H9 (cell line): ENCODE results near the gene LUZP1. TPM values are rescaled to one million over a fixed set of nuclear protein-coding genes. Genes with fewer than 3 reads are reported as not detected.

Source experiments
- DNase-seq: peaks from one replicate; pipeline ENCODE4 v3.0.0-alpha.2; 2017
- H2AFZ ChIP-seq: one replicate; pipeline ENCODE4 v1.6.1; 2013; ENCODE audit warnings: mild to moderate bottlenecking, low read length, control low read depth, moderate library complexity
- H2AK5ac ChIP-seq: 2 replicates; pipeline ENCODE4 v1.6.1; 2013; ENCODE audit warnings: low read length, control low read depth, mixed read lengths; ENCODE audit not compliant: insufficient read length
- H2BK120ac ChIP-seq: one replicate; pipeline ENCODE4 v1.6.1; 2013; ENCODE audit warnings: low read depth, mild to moderate bottlenecking, low read length, control low read depth, inconsistent platforms; ENCODE audit not compliant: poor library complexity, severe bottlenecking
- H2BK12ac ChIP-seq: 2 replicates; pipeline ENCODE4 v1.6.1; 2013; ENCODE audit warnings: low read length, control low read depth, mixed read lengths, low read depth; ENCODE audit not compliant: insufficient read length
- H2BK15ac ChIP-seq: 2 replicates; pipeline ENCODE4 v1.6.1; 2013; ENCODE audit warnings: low read depth, low read length, control low read depth
- H2BK20ac ChIP-seq: one replicate; pipeline ENCODE4 v1.6.1; 2013; ENCODE audit warnings: low read depth, mild to moderate bottlenecking, low read length, control low read depth, inconsistent platforms; ENCODE audit not compliant: poor library complexity, severe bottlenecking
- H2BK5ac ChIP-seq: 2 replicates; pipeline ENCODE4 v1.6.1; 2013; ENCODE audit warnings: low read length, control low read depth, mixed read lengths; ENCODE audit not compliant: insufficient read length
- H3K14ac ChIP-seq: 2 replicates; pipeline ENCODE4 v1.6.1; 2013; ENCODE audit warnings: low read length, control low read depth; ENCODE audit not compliant: insufficient read depth
- H3K18ac ChIP-seq: 2 replicates; pipeline ENCODE4 v1.6.1; 2013; ENCODE audit warnings: low read depth, mild to moderate bottlenecking, mixed read lengths, low read length, control low read depth; ENCODE audit not compliant: insufficient read length
- H3K23ac ChIP-seq: 2 replicates; pipeline ENCODE4 v1.6.1; 2013; ENCODE audit warnings: low read length, control low read depth, mixed read lengths, low read depth; ENCODE audit not compliant: insufficient read length
- H3K23me2 ChIP-seq: 2 replicates; pipeline ENCODE4 v1.6.1; 2013; ENCODE audit warnings: low read depth, mild to moderate bottlenecking, mixed read lengths, low read length, control low read depth; ENCODE audit not compliant: insufficient read length, poor library complexity, severe bottlenecking
- H3K27ac ChIP-seq: 2 replicates; pipeline ENCODE4 v1.5.1; 2013; ENCODE audit warnings: low read length, control low read depth, mixed read lengths, low read depth; ENCODE audit not compliant: insufficient read length
- H3K27me3 ChIP-seq: 2 replicates; pipeline ENCODE4 v1.6.1; 2013; ENCODE audit warnings: low read length, control low read depth, inconsistent platforms; ENCODE audit not compliant: insufficient read depth
- H3K4ac ChIP-seq: 2 replicates; pipeline ENCODE4 v1.6.1; 2013; ENCODE audit warnings: low read depth, mild to moderate bottlenecking, control low read depth, inconsistent platforms, low read length, moderate library complexity
- H3K4me1 ChIP-seq: 2 replicates; pipeline ENCODE4 v1.6.1; 2013; ENCODE audit warnings: low read length, control low read depth, inconsistent platforms; ENCODE audit not compliant: insufficient read depth
- H3K4me2 ChIP-seq: 2 replicates; pipeline ENCODE4 v1.6.1; 2013; ENCODE audit warnings: low read length, control low read depth, mixed read lengths; ENCODE audit not compliant: insufficient read length, insufficient read depth
- H3K56ac ChIP-seq: 2 replicates; pipeline ENCODE4 v1.6.1; 2013; ENCODE audit warnings: low read depth, mild to moderate bottlenecking, mixed read lengths, low read length, control low read depth; ENCODE audit not compliant: insufficient read length
- H3K79me1 ChIP-seq: 2 replicates; pipeline ENCODE4 v1.6.1; 2013; ENCODE audit warnings: low read depth, mild to moderate bottlenecking, moderate library complexity, low read length, control low read depth, inconsistent platforms; ENCODE audit not compliant: insufficient read depth, poor library complexity, severe bottlenecking
- H3K79me2 ChIP-seq: 2 replicates; pipeline ENCODE4 v1.6.1; 2013; ENCODE audit warnings: low read length, control low read depth, inconsistent platforms; ENCODE audit not compliant: insufficient read depth
- H3K9ac ChIP-seq: 2 replicates; pipeline ENCODE4 v1.6.1; 2013; ENCODE audit warnings: low read length, control low read depth, mixed read lengths; ENCODE audit not compliant: insufficient read length; ENCODE audit errors: extremely low read depth
- H3K9me3 ChIP-seq: one replicate; pipeline ENCODE4 v1.6.1; 2013; ENCODE audit warnings: low read depth, low read length, inconsistent platforms; ENCODE audit not compliant: control insufficient read depth
- H3T11ph ChIP-seq: one replicate; pipeline ENCODE4 v1.6.1; 2013; ENCODE audit warnings: mild to moderate bottlenecking, low read length, control low read depth, inconsistent platforms
- H4K20me1 ChIP-seq: one replicate; pipeline ENCODE4 v1.6.1; 2013; ENCODE audit not compliant: control insufficient read depth, insufficient read length, insufficient read depth
- H4K5ac ChIP-seq: 2 replicates; pipeline ENCODE4 v1.6.1; 2013; ENCODE audit warnings: low read depth, mild to moderate bottlenecking, mixed read lengths, low read length, control low read depth; ENCODE audit not compliant: insufficient read length
- H4K8ac ChIP-seq: replicated peaks from 2 replicates; pipeline ENCODE4 v1.6.1; 2013; ENCODE audit warnings: low read length, control low read depth, mixed read lengths, low read depth; ENCODE audit not compliant: insufficient read length
- H4K91ac ChIP-seq: 2 replicates; pipeline ENCODE4 v1.6.1; 2013; ENCODE audit warnings: low read depth, mild to moderate bottlenecking, moderate library complexity, mixed read lengths, low read length, control low read depth; ENCODE audit not compliant: insufficient read length
- H3K27ac Mint-ChIP-seq, 3 experiments: 2 replicates in 2 of 3; 3 replicates in 1 of 3; pipeline ENCODE4 v1.8.0; 2020 to 2021; ENCODE audit warnings: mixed read lengths in 3 of 3, mild to moderate bottlenecking in 1 of 3, moderate library complexity in 1 of 3
- H3K27me3 Mint-ChIP-seq: 2 replicates; pipeline ENCODE4 v1.8.0; 2021; ENCODE audit warnings: low read depth, mild to moderate bottlenecking, moderate library complexity, mixed read lengths
- H3K36me3 Mint-ChIP-seq, 3 experiments: 2 replicates in 2 of 3; 3 replicates in 1 of 3; pipeline ENCODE4 v1.8.0; 2020 to 2021; ENCODE audit warnings: low read depth in 3 of 3, mixed read lengths in 3 of 3; ENCODE audit not compliant: insufficient read depth in 1 of 3
- H3K4me1 Mint-ChIP-seq, 2 experiments: 2 replicates each; pipeline ENCODE4 v1.8.0; 2020; ENCODE audit warnings: mixed read lengths in 2 of 2
- H3K4me3 Mint-ChIP-seq, 2 experiments: 2 replicates in 1 of 2; 3 replicates in 1 of 2; pipeline ENCODE4 v1.8.0; 2020 to 2021; ENCODE audit warnings: mild to moderate bottlenecking in 2 of 2, mixed read lengths in 2 of 2, moderate library complexity in 1 of 2
- H3K9me3 Mint-ChIP-seq, 2 experiments: 2 replicates in 1 of 2; 3 replicates in 1 of 2; pipeline ENCODE4 v1.8.0; 2020; ENCODE audit warnings: mild to moderate bottlenecking in 2 of 2, mixed read lengths in 2 of 2, moderate library complexity in 1 of 2
- CTCF ChIP-seq: fragments of 200-600 bp; sonication (generic); conservative IDR thresholded peaks from 3 replicates; pipeline ENCODE4 v1.8.0; 2021; ENCODE audit warnings: antibody characterized with exemption, mild to moderate bottlenecking
- WGBS: extraction: QIAGEN DNeasy Blood & Tissue Kit; methylation state at CpG from one replicate; pipeline ENCODE4 v1.1.7; 2013; ENCODE audit warnings: missing lambda C conversion rate, low lambda C conversion rate, mixed read lengths; ENCODE audit not compliant: insufficient read length; ENCODE audit errors: extremely low coverage; 5-methylcytosine and 5-hydroxymethylcytosine counted together
- total RNA-seq: library from RNA; stranded (reverse); gene quantifications from 2 replicates; pipeline ENCODE4 v1.2.1, GENCODE V29; 2021

The LUZP1 gene
- total RNA-seq, 1 experiment from 2014 or later: 48.2 TPM

- H3K27ac Mint-ChIP-seq: no peak overlapping the region
- no peaks in the 10 kb centered on the region for H3K79me1 ChIP-seq
These were observed 41.7 kb upstream of the LUZP1 start for GRCh38 chr1:23210351-23210785.

More at GRCh38 chr1:23210351-23210785, 41.7 kb upstream of the LUZP1 start:
- Histone ChIP-seq H3K23ac (no peak overlapping the region), H2AFZ (no peak overlapping the region), H3K9me3 (no peaks in the 10 kb centered on the region), H3T11ph (no peak overlapping the region), H2BK12ac (no peak overlapping the region), H3K56ac (no peak overlapping the region), H3K4ac (no peak overlapping the region), H3K4me1 (no peaks in the 10 kb centered on the region), H3K27ac (no peak overlapping the region), H3K18ac (no peak overlapping the region), H2BK20ac (no peak overlapping the region), H3K14ac (no peak overlapping the region), H2BK5ac (no peak overlapping the region), H2AK5ac (no peak overlapping the region), H2BK120ac (no peak overlapping the region), H3K23me2 (no peaks in the 10 kb centered on the region), H4K20me1 (no peaks in the 10 kb centered on the region), H3K4me2 (no peak overlapping the region), H3K9ac (no peak overlapping the region), H3K79me2 (no peaks in the 10 kb centered on the region), H3K27me3 (no peaks in the 10 kb centered on the region), H4K8ac (no peak overlapping the region), H4K91ac (no peak overlapping the region), H4K5ac (no peak overlapping the region), H2BK15ac (no peak overlapping the region)
- TF ChIP-seq CTCF: peak; percentile 58; the same call in 2 of the 3 replicates
- H3K36me3 Mint-ChIP-seq: no peaks in the 10 kb centered on the region; a peak in 2 of 7 replicates
- H3K27me3 Mint-ChIP-seq: peaks cover 2% of the 10 kb centered on the region; the same call in 1 of the 2 replicates
- H3K9me3 Mint-ChIP-seq: no peaks in the 10 kb centered on the region
- no CpG with 5 or more reads among the region's 6 CpGs for WGBS
- H3K4me3 Mint-ChIP-seq: no peak overlapping the region
- peaks cover 0 to 20% of the 10 kb centered on the region in 2 experiments; a peak in 3 of 4 replicates for H3K4me1 Mint-ChIP-seq
- DNase-seq: peak; percentile 71
